ENCODE results near the gene ATF7. TPM values are rescaled to one million over a fixed set of nuclear protein-coding genes. Genes with fewer than 3 reads are reported as not detected.
"Not testable (repeated sequence)": the region's sequence is repeated elsewhere in the genome, so short reads cannot be mapped to it uniquely, and the experiment has no call there.

Gene ATF7
- total RNA-seq, 1 donor from 2014 or later, result 61.2 TPM

DNA sequence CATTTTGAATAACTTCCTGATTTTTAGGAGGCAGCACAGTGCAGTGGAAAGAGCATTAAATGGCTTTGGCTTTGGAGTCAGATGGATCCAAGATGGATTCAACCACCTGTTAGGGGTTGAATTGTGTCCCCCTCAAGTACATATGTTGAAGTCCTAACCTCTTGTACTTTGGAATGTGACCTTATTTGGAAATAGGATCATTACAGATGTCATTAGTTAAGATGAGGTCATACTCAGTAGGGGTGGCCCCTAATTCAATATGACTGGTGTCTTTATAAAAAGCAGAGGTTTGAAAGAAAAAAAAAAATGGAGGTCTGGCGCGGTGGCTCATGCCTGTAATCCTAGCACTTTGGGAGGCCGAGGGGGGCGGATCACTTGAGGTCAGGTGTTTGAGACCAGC, 30.9 kb upstream of the ATF7 start:
- no peak overlapping the region for H3K4me3 ChIP-seq
- H3K36me3 ChIP-seq, result no peaks in the 10 kb centered on the region
- peaks cover 22% of the 10 kb centered on the region for H3K4me1 ChIP-seq
- DNase-seq, result no peak
- TF ChIP-seq, protein P1, sequence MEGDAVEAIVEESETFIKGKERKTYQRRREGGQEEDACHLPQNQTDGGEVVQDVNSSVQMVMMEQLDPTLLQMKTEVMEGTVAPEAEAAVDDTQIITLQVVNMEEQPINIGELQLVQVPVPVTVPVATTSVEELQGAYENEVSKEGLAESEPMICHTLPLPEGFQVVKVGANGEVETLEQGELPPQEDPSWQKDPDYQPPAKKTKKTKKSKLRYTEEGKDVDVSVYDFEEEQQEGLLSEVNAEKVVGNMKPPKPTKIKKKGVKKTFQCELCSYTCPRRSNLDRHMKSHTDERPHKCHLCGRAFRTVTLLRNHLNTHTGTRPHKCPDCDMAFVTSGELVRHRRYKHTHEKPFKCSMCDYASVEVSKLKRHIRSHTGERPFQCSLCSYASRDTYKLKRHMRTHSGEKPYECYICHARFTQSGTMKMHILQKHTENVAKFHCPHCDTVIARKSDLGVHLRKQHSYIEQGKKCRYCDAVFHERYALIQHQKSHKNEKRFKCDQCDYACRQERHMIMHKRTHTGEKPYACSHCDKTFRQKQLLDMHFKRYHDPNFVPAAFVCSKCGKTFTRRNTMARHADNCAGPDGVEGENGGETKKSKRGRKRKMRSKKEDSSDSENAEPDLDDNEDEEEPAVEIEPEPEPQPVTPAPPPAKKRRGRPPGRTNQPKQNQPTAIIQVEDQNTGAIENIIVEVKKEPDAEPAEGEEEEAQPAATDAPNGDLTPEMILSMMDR (IDR thresholded peaks at IDR 0.05), result no peak
- ATAC-seq, result no peak
- H3K9me3 ChIP-seq, result no peaks in the 10 kb centered on the region
- no peaks in the 10 kb centered on the region for H3K27me3 ChIP-seq (ENCODE audit: low read depth)
- intact Hi-C loops (cut with DNase I), result no loop called here
- no peak overlapping the region for H3K27ac ChIP-seq

DNA sequence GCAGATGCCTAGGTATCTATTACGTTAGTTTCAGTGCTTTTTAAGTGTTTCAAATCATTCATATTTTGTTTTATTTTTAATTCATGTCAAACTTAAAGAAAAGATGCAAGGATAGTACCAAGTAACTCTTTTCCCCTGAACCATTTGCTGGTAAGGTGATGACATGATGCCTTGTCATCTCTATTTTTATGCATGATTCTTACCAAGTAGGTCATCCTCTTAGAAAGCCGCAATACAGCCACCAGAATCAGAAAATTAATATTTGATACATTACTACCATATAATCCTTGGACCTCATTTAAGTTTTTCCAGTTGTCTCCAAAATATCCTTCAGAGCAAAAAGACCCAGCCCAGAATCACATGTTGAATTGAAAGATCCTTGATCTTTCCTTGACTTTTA, 27.4 kb upstream of the ATF7 start:
- DNase-seq (no peak), ATAC-seq (no peak)
- Histone ChIP-seq H3K27me3 (ENCODE audit: low read depth) (no peaks in the 10 kb centered on the region), H3K27ac (no peak overlapping the region), H3K4me1 (peaks cover 4% of the 10 kb centered on the region), H3K4me3 (no peak overlapping the region), H3K9me3 (no peaks in the 10 kb centered on the region), H3K36me3 (no peaks in the 10 kb centered on the region)
- intact Hi-C loops (cut with DNase I), result no loop called here
- TF ChIP-seq, protein P1 (IDR thresholded peaks at IDR 0.05), result no peak

DNA sequence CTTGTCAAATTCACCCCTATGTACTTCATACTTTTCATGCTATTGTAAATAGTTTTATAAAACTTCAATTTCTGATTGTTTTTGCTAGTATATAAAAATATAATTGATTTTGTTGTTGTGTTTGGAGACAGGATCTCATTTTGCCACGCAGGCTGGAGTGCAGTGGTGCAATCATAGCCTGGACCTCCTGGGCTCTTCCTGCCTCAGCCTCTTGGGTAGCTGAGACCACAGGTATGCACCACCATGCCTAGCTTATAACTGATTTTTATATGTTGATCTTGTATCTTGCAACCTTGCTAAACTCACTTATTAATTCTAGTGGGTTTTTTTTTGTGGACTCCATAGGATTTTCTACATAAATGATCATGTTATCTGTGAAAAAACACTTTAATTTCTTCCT, 26.2 kb upstream of the ATF7 start:
- Histone ChIP-seq H3K27me3 (ENCODE audit: low read depth) (no peaks in the 10 kb centered on the region), H3K4me1 (no peaks in the 10 kb centered on the region), H3K9me3 (no peaks in the 10 kb centered on the region), H3K4me3 (no peak overlapping the region), H3K36me3 (no peaks in the 10 kb centered on the region), H3K27ac (no peak overlapping the region)
- DNase-seq (no peak), ATAC-seq (no peak)
- intact Hi-C loops (cut with DNase I), result no loop called here
- TF ChIP-seq, protein P1 (IDR thresholded peaks at IDR 0.05), result no peak

GRCh38 chr12:53651737-53652136, 25.6 kb upstream of the ATF7 start:
- Histone ChIP-seq H3K4me1 (no peaks in the 10 kb centered on the region), H3K27me3 (ENCODE audit: low read depth) (no peaks in the 10 kb centered on the region), H3K36me3 (no peaks in the 10 kb centered on the region), H3K9me3 (no peaks in the 10 kb centered on the region), H3K4me3 (no peak overlapping the region), H3K27ac (no peak overlapping the region)
- intact Hi-C loops (cut with DNase I), result no loop called here
- ATAC-seq (no peak), DNase-seq (no peak)
- TF ChIP-seq, protein P1 (IDR thresholded peaks at IDR 0.05), result no peak

DNA sequence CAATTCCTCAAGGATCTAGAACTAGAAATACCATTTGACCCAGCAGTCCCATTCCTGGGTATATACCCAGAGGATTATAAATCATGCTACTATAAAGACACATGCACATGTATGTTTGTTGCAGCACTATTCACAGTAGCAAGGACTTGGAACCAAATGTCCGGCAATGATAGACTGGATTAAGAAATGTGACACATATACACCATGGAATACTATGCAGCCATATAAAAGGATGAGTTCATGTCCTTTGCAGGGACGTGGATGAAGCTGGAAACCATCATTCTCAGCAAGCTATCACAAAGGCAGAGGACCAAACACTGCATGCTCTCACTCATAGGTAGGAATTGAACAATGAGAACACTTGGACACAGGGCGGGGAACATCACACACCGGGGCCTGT, 20.1 kb upstream of the ATF7 start:
- intact Hi-C loops (cut with DNase I); H3K27ac ChIP-seq; H3K36me3 ChIP-seq; H3K4me1 ChIP-seq; H3K4me3 ChIP-seq; DNase-seq; H3K9me3 ChIP-seq; ATAC-seq; H3K27me3 ChIP-seq (ENCODE audit: low read depth): not testable (repeated sequence)

- no peaks in the 10 kb centered on the region for H3K4me1 ChIP-seq
- TF ChIP-seq, protein P1 (IDR thresholded peaks at IDR 0.05), result no peak
- ATAC-seq (no peak), DNase-seq (no peak)
- no peaks in the 10 kb centered on the region for H3K27me3 ChIP-seq (ENCODE audit: low read depth)
- no peak overlapping the region for H3K27ac ChIP-seq
- no peaks in the 10 kb centered on the region for H3K9me3 ChIP-seq
- no peaks in the 10 kb centered on the region for H3K36me3 ChIP-seq
- intact Hi-C loops (cut with DNase I), result no loop called here
- no peak overlapping the region for H3K4me3 ChIP-seq
Measured at GRCh38 chr12:53645165-53645564, 19.0 kb upstream of the ATF7 start.
